ENCODE results near the gene CRTC1.

Gene CRTC1

GRCh38 chr19:18651733-18652132, 31.7 kb upstream of the CRTC1 start:
- no peak for DNase-seq (ENCODE audit: low spot score)

- DNase-seq (ENCODE audit: low spot score) = no peak
Measured at GRCh38 chr19:18653853-18654252, 29.6 kb upstream of the CRTC1 start.

GRCh38 chr19:18654469-18654868, 29.0 kb upstream of the CRTC1 start:
- DNase-seq (ENCODE audit: low spot score) = no peak

GRCh38 chr19:18655173-18655844, 28.2 kb upstream of the CRTC1 start:
- no peak for DNase-seq (ENCODE audit: low spot score)

GRCh38 chr19:18656337-18657086, 27.0 kb upstream of the CRTC1 start:
- DNase-seq (ENCODE audit: low spot score) = no peak

GRCh38 chr19:18657590-18658365, 25.7 kb upstream of the CRTC1 start:
- no peak for DNase-seq (ENCODE audit: low spot score)

- DNase-seq (ENCODE audit: low spot score) = no peak
Measured at GRCh38 chr19:18658366-18658855, 25.1 kb upstream of the CRTC1 start.

GRCh38 chr19:18659281-18660050, 24.0 kb upstream of the CRTC1 start:
- peak; percentile 64 for DNase-seq (ENCODE audit: low spot score)

- no peak for DNase-seq (ENCODE audit: low spot score)
Measured at GRCh38 chr19:18660051-18660910, 23.2 kb upstream of the CRTC1 start.

GRCh38 chr19:18660939-18661670, 22.4 kb upstream of the CRTC1 start:
- no peak for DNase-seq (ENCODE audit: low spot score)

GRCh38 chr19:18662972-18663732, 20.3 kb upstream of the CRTC1 start:
- no peak for DNase-seq (ENCODE audit: low spot score)

- DNase-seq (ENCODE audit: low spot score) = no peak
Measured at GRCh38 chr19:18663940-18664530, 19.4 kb upstream of the CRTC1 start.

- DNase-seq (ENCODE audit: low spot score) = no peak
Measured at GRCh38 chr19:18665771-18666202, 17.7 kb upstream of the CRTC1 start.

- no peak for DNase-seq (ENCODE audit: low spot score)
Measured at GRCh38 chr19:18666317-18666716, 17.2 kb upstream of the CRTC1 start.

- no peak for DNase-seq (ENCODE audit: low spot score)
Measured at GRCh38 chr19:18666784-18667183, 16.7 kb upstream of the CRTC1 start.

GRCh38 chr19:18667531-18668251, 15.8 kb upstream of the CRTC1 start:
- DNase-seq (ENCODE audit: low spot score) = no peak

- DNase-seq (ENCODE audit: low spot score) = no peak
Measured at GRCh38 chr19:18668252-18668631, 15.2 kb upstream of the CRTC1 start.

GRCh38 chr19:18668744-18669523, 14.5 kb upstream of the CRTC1 start:
- DNase-seq (ENCODE audit: low spot score) = no peak

All from GM03348 (cell line).